ENCODE measurements around the gene SLC38A6. TPM values are rescaled to one million over a fixed set of nuclear protein-coding genes. Genes with fewer than 3 reads are reported as not detected.

SLC38A6 gene
- total and polyA plus RNA-seq, 2 of the 8 experiments (the other 6 are each of a cell fraction or from before 2014, with no cell fraction given), result 8.1 to 9.8 TPM

- TF ChIP-seq TAF1 (IDR thresholded peaks at IDR 0.05; ENCODE audit: low read depth, low read length) (no peak), SP2 (IDR thresholded peaks at IDR 0.05; ENCODE audit: low read length) (no peak), FOSL1 (IDR thresholded peaks at IDR 0.05; ENCODE audit: insufficient read depth, low read depth, low read length) (no peak)
Observed at GRCh38 chr14:60956632-60957031, 24.4 kb upstream of the SLC38A6 start (continued).
